Spleen (tissue), 7 donors: ENCODE data around the gene RRP7A.
"Not testable (repeated sequence)": the region's sequence is repeated elsewhere in the genome, so short reads cannot be mapped to it uniquely, and the experiment has no call there.

ENCODE experiments used
- CTCF ChIP-seq, 11 experiments: fragments of 200-600 bp in 7 of 11; fragments of 450-650 bp in 4 of 11; sonication (generic) in 4 of 11; IDR thresholded peaks in 8 of 11; conservative IDR thresholded peaks in 3 of 11; 1 replicate in 7 of 11; 2 replicates in 4 of 11; pipeline versions ENCODE4 v1.4.0 to v1.8.0; 2016 to 2021; ENCODE audit warnings: antibody characterized with exemption in 11 of 11, inconsistent platforms in 4 of 11, mild to moderate bottlenecking in 1 of 11
- POLR2A ChIP-seq, 3 donors: fragments of 450-650 bp; IDR thresholded peaks; one replicate each; pipeline ENCODE4 v1.5.1; 2017; ENCODE audit warnings: antibody characterized with exemption in 3 of 3, mild to moderate bottlenecking in 1 of 3
- POLR2AphosphoS5 ChIP-seq, 3 donors: sonication (generic); formaldehyde crosslinking; IDR thresholded peaks; one replicate each; pipeline ENCODE4 v1.5.1; 2017; ENCODE audit warnings: antibody characterized with exemption in 3 of 3
- donor health status: DM: no; HTN: no; CAD: no; lungs with moderate emphysema.
- donor health status: DM: no; HTN: no; CAD: no.
- donor health status: DM: no; HTN: no; CAD: no.

- not testable (repeated sequence) for TF ChIP-seq CTCF (IDR thresholded peaks at IDR 0.05 in 8 of 11, conservative IDR thresholded peaks at IDR 0.05 in 3 of 11); POLR2AphosphoS5 (IDR thresholded peaks at IDR 0.05); POLR2A (IDR thresholded peaks at IDR 0.05)
Measured at GRCh38 chr22:42517103-42517502, 2.5 kb downstream of the RRP7A start.
